Neuronal stem cell (in vitro differentiated cells): Measurements from ENCODE around the gene DUOXA1.
"Not testable (repeated sequence)": the region's sequence is repeated elsewhere in the genome, so short reads cannot be mapped to it uniquely, and the experiment has no call there.

Experiments used
- DNase-seq: peaks from one replicate; pipeline ENCODE4 v3.0.0-alpha.2; 2013; ENCODE audit warnings: low spot score
- H2AFZ ChIP-seq: one replicate; pipeline ENCODE4 v1.6.1; 2013; ENCODE audit warnings: mild to moderate bottlenecking, low read length, inconsistent platforms
- H2AK5ac ChIP-seq: 2 replicates; pipeline ENCODE4 v1.6.1; 2013; ENCODE audit warnings: low read depth, mild to moderate bottlenecking, inconsistent platforms, low read length, moderate library complexity, mixed read lengths
- H2BK120ac ChIP-seq: 2 replicates; pipeline ENCODE4 v1.6.1; 2013; ENCODE audit warnings: low read depth, mild to moderate bottlenecking, inconsistent platforms, low read length, moderate library complexity, mixed read lengths
- H2BK12ac ChIP-seq: one replicate; pipeline ENCODE4 v1.6.1; 2013; ENCODE audit warnings: low read length, inconsistent platforms
- H2BK15ac ChIP-seq: 2 replicates; pipeline ENCODE4 v1.6.1; 2013; ENCODE audit warnings: mild to moderate bottlenecking, low read length, inconsistent platforms, mixed read lengths
- H2BK5ac ChIP-seq: one replicate; pipeline ENCODE4 v1.6.1; 2013; ENCODE audit warnings: inconsistent platforms, mild to moderate bottlenecking, low read length, moderate library complexity
- H3K14ac ChIP-seq: one replicate; pipeline ENCODE4 v1.6.1; 2013; ENCODE audit warnings: low read length, inconsistent platforms
- H3K18ac ChIP-seq: 2 replicates; pipeline ENCODE4 v1.6.1; 2013; ENCODE audit warnings: low read length, inconsistent platforms
- H3K23ac ChIP-seq: 2 replicates; pipeline ENCODE4 v1.6.1; 2013; ENCODE audit warnings: low read depth, mild to moderate bottlenecking, mixed read lengths, low read length, inconsistent platforms; ENCODE audit not compliant: poor library complexity
- H3K27ac ChIP-seq: replicated peaks from 3 replicates; pipeline ENCODE4 v1.5.1; 2013; ENCODE audit warnings: low read length, inconsistent platforms
- H3K27me3 ChIP-seq, 3 experiments: 2 replicates each; pipeline ENCODE4 v1.6.1; 2013; ENCODE audit warnings: low read length in 3 of 3, mild to moderate bottlenecking in 2 of 3, inconsistent platforms in 1 of 3, low read depth in 1 of 3, mixed read lengths in 1 of 3, moderate library complexity in 1 of 3; ENCODE audit not compliant: control insufficient read depth in 3 of 3, insufficient read depth in 3 of 3
- H3K36me3 ChIP-seq, 2 donors: replicated peaks in 1 of 2; 2 replicates each; pipeline ENCODE4 v1.6.1; 2013; ENCODE audit warnings: low read length in 2 of 2; ENCODE audit not compliant: control insufficient read depth in 2 of 2, insufficient read depth in 2 of 2
- H3K4ac ChIP-seq: 2 replicates; pipeline ENCODE4 v1.6.1; 2013; ENCODE audit warnings: inconsistent platforms, mild to moderate bottlenecking, low read length, moderate library complexity
- H3K4me1 ChIP-seq, 2 donors: 1 replicate in 1 of 2; 2 replicates in 1 of 2; pipeline ENCODE4 v1.6.1; 2013; ENCODE audit warnings: low read length in 2 of 2, low read depth in 1 of 2; ENCODE audit not compliant: control insufficient read depth in 2 of 2, insufficient read depth in 1 of 2
- H3K4me2 ChIP-seq: one replicate; pipeline ENCODE4 v1.6.1; 2013; ENCODE audit warnings: mild to moderate bottlenecking, low read length, inconsistent platforms; ENCODE audit not compliant: insufficient read depth, poor library complexity, severe bottlenecking
- H3K4me3 ChIP-seq, 2 donors: 2 replicates each; pipeline ENCODE4 v1.5.1; 2013; ENCODE audit warnings: low read length in 2 of 2, mild to moderate bottlenecking in 2 of 2, inconsistent platforms in 1 of 2, moderate library complexity in 1 of 2
- H3K79me1 ChIP-seq: one replicate; pipeline ENCODE4 v1.6.1; 2013; ENCODE audit warnings: low read depth, mild to moderate bottlenecking, inconsistent platforms, low read length, moderate library complexity
- H3K9ac ChIP-seq: one replicate; pipeline ENCODE4 v1.6.1; 2013; ENCODE audit warnings: mild to moderate bottlenecking, low read depth, low read length, inconsistent platforms; ENCODE audit not compliant: poor library complexity
- H3K9me3 ChIP-seq, 2 donors: replicated peaks in 1 of 2; 2 replicates each; pipeline versions ENCODE3 to v1.6.1; 2013; ENCODE audit warnings: low read length in 2 of 2, mild to moderate bottlenecking in 2 of 2, inconsistent platforms in 1 of 2, low read depth in 1 of 2, mixed read lengths in 1 of 2, moderate library complexity in 1 of 2; ENCODE audit not compliant: control insufficient read depth in 2 of 2, insufficient read depth in 1 of 2
- H4K8ac ChIP-seq: one replicate; pipeline ENCODE4 v1.6.1; 2013; ENCODE audit warnings: low read depth, mild to moderate bottlenecking, inconsistent platforms, low read length, moderate library complexity
- H4K91ac ChIP-seq: one replicate; pipeline ENCODE4 v1.6.1; 2013; ENCODE audit warnings: low read length, low read depth, mild to moderate bottlenecking, inconsistent platforms; ENCODE audit not compliant: poor library complexity
- WGBS, 2 donors: extraction: QIAGEN DNeasy Blood & Tissue Kit; methylation state at CpG; one replicate each; pipeline ENCODE4 v1.1.7; 2013; ENCODE audit warnings: missing lambda C conversion rate in 2 of 2, mixed read lengths in 1 of 2; ENCODE audit not compliant: insufficient read length in 2 of 2, insufficient replicate concordance in 1 of 2; ENCODE audit errors: extremely low coverage in 2 of 2; 5-methylcytosine and 5-hydroxymethylcytosine counted together

The DUOXA1 gene

GRCh38 chr15:45137703-45138102, 8.0 kb upstream of the DUOXA1 start:
- Histone ChIP-seq H3K14ac (peak overlapping the region; percentile 38), H3K4me3 (no peak overlapping the region), H3K36me3 (no peaks in the 10 kb centered on the region), H3K4ac (no peak overlapping the region), H3K27me3 (peaks cover 11 to 91% (median 39%) of the 10 kb centered on the region in 3 experiments), H2AFZ (no peak overlapping the region), H3K4me1 (no peaks in the 10 kb centered on the region), H3K9me3 (peaks cover 2 to 6% of the 10 kb centered on the region in 2 donors), H3K23ac (peak overlapping the region; percentile 82), H2BK5ac (no peak overlapping the region), H3K79me1 (no peaks in the 10 kb centered on the region), H3K27ac (no peak overlapping the region), H4K91ac (no peak overlapping the region), H2BK15ac (no peak overlapping the region), H2AK5ac (peak overlapping the region; percentile 96), H3K18ac (no peak overlapping the region), H4K8ac (peak overlapping the region; percentile 32), H3K4me2 (no peak overlapping the region), H2BK120ac (peak overlapping the region; percentile 81), H3K9ac (no peak overlapping the region), H2BK12ac (peak overlapping the region; percentile 19)
- WGBS, 2 donors = no CpG with 5 or more reads among the region's 8 CpGs
- no peak for DNase-seq

GRCh38 chr15:45136378-45136764, 6.7 kb upstream of the DUOXA1 start:
- WGBS, 2 donors = no CpG with 5 or more reads among the region's 10 CpGs
- Histone ChIP-seq H3K4ac (no peak overlapping the region), H3K79me1 (no peaks in the 10 kb centered on the region), H3K9ac (no peak overlapping the region), H3K14ac (no peak overlapping the region), H3K36me3 (no peaks in the 10 kb centered on the region), H3K27ac (no peak overlapping the region), H3K4me2 (no peak overlapping the region), H3K4me3 (no peak overlapping the region), H2BK120ac (no peak overlapping the region), H2AFZ (no peak overlapping the region), H2AK5ac (no peak overlapping the region), H3K23ac (no peak overlapping the region), H2BK12ac (no peak overlapping the region), H4K91ac (no peak overlapping the region), H3K27me3 (peaks cover 15 to 93% (median 51%) of the 10 kb centered on the region in 3 experiments), H4K8ac (no peak overlapping the region), H2BK5ac (no peak overlapping the region), H3K4me1 (no peaks in the 10 kb centered on the region), H3K9me3 (peaks cover 2 to 6% of the 10 kb centered on the region in 2 donors), H2BK15ac (no peak overlapping the region), H3K18ac (no peak overlapping the region)
- no peak for DNase-seq

- not testable (repeated sequence) for H2BK12ac ChIP-seq, H2BK120ac ChIP-seq, H3K4me2 ChIP-seq, H3K18ac ChIP-seq, H3K23ac ChIP-seq, H3K36me3 ChIP-seq, DNase-seq, H2AFZ ChIP-seq, H3K79me1 ChIP-seq, H3K9ac ChIP-seq, H2AK5ac ChIP-seq, H3K9me3 ChIP-seq, H2BK15ac ChIP-seq, H3K14ac ChIP-seq, H4K8ac ChIP-seq, H2BK5ac ChIP-seq, H4K91ac ChIP-seq, H3K4me3 ChIP-seq, H3K27ac ChIP-seq, H3K4ac ChIP-seq, H3K4me1 ChIP-seq
- no CpG with 5 or more reads among the region's 37 CpGs for whole genome bisulfite sequencing, 2 donors
- peaks cover 17 to 94% (median 56%) of the 10 kb centered on the region in 3 experiments for H3K27me3 ChIP-seq
These were observed 6.2 kb upstream of the DUOXA1 start for GRCh38 chr15:45135705-45136377.

- peaks cover 24 to 95% (median 65%) of the 10 kb centered on the region in 3 experiments for H3K27me3 ChIP-seq
- H2AFZ ChIP-seq = no peak overlapping the region
- H3K4me3 ChIP-seq = peak overlapping the region in 1 of 2 donors; percentile 67
- WGBS, 2 donors = no CpG with 5 or more reads among the region's 57 CpGs
- no peak overlapping the region for H4K91ac ChIP-seq
- H3K9ac ChIP-seq = no peak overlapping the region
- H2BK12ac ChIP-seq = no peak overlapping the region
- no peaks in the 10 kb centered on the region for H3K79me1 ChIP-seq
- H2BK120ac ChIP-seq = no peak overlapping the region
- peaks cover 3 to 6% of the 10 kb centered on the region in 2 donors for H3K9me3 ChIP-seq
- H2BK5ac ChIP-seq = no peak overlapping the region
- H3K36me3 ChIP-seq = no peaks in the 10 kb centered on the region
- peak overlapping the region; percentile 52 for H3K4me2 ChIP-seq
- DNase-seq = no peak
- no peak overlapping the region for H4K8ac ChIP-seq
- H3K18ac ChIP-seq = peak overlapping the region; percentile 23
- H3K14ac ChIP-seq = no peak overlapping the region
- H3K4ac ChIP-seq = no peak overlapping the region
- H3K23ac ChIP-seq = no peak overlapping the region
- no peak overlapping the region for H2AK5ac ChIP-seq
- H3K4me1 ChIP-seq = no peaks in the 10 kb centered on the region
- no peak overlapping the region for H3K27ac ChIP-seq
- H2BK15ac ChIP-seq = no peak overlapping the region
These were observed 5.3 kb upstream of the DUOXA1 start for GRCh38 chr15:45134682-45135604.
